OCI-LY3 (cell line): ENCODE data around the gene CC2D1A.

Experiments used
- CTCF ChIP-seq: fragments of 200-600, 300-600 bp; sonication (generic); IDR thresholded peaks from 2 replicates; pipeline ENCODE4 v1.5.1; 2014; ENCODE audit warnings: antibody characterized with exemption, low read length, low read depth
- EZH2phosphoT487 ChIP-seq: fragments of 200-600 bp; shearing (Covaris generic); IDR thresholded peaks from 2 replicates; pipeline ENCODE4 v1.6.1; 2018; ENCODE audit warnings: antibody characterized with exemption, mixed run types, low read depth

DNA sequence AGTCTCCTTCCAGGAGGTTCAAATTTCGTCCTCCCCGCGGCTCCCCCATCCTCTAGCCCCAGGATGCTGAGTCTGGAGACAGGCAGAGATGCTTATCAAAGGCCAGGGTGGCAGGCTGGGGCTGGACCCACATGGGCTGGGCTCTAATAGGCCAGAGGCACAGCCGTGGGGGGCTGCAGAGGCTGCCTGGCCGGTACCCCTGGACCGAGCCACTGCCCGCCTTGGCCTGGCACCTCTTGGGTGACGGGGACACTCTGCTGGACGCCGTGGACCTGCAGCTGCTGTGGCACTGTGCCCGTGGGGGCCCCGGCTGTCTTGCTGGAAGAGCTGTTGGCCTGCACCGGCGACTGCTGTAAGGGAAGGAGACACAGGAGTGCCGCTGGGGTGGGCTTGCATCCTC lies 74.3 kb downstream of the CC2D1A start:
- no peak for TF ChIP-seq CTCF
- TF ChIP-seq EZH2phosphoT487: no peak
